ENCODE results near the gene ZIC5. TPM values are rescaled to one million over a fixed set of nuclear protein-coding genes. Genes with fewer than 3 reads are reported as not detected.
A peak's percentile ranks its signal among the peaks of the same experiment; 100 is the strongest.

Gene ZIC5
- polyA plus RNA-seq, 2 of the 4 experiments (the other 2 are of a cell fraction): 2.8 to 3.1 TPM

- Histone ChIP-seq H3K9me3 (no peaks in the 10 kb centered on the region), H3K27ac (peak within 1 kb of the TSS; percentile 84 to 97), H3K4me1 (peaks cover 7% of the 10 kb centered on the region; the same call in 2 of the 3 replicates), H3K4me2 (peak within 1 kb of the TSS; percentile 92), H3K4me3 (peak within 1 kb of the TSS; percentile 92)
- CTCF ChIA-PET: interaction anchor here (1.1 to 2.0 kb wide), 5 partner anchors 14 to 533 kb away, joined by 3 to 9 read pairs (median 4); no protein-coding TSS in a partner anchor
- no peak for DNase-seq (ENCODE audit: low read depth in 1 of 2, low spot score in 1 of 2)
- ATAC-seq: peak in 1 of 2 experiments; percentile 26; a peak in 4 of 6 replicates
- POLR2A ChIA-PET: interaction anchor here (0.6 to 4.6 kb wide), 10 partner anchors 10 to 693 kb away, joined by 3 to 79 read pairs (median 7); partner anchors contain the start of genes PCCA, TMTC4 and ZIC5
- 0% methylated on average over 1 of the region's 41 CpGs for WGBS (ENCODE audit: missing lambda C conversion rate)
- TF ChIP-seq POLR2A (IDR thresholded peaks at IDR 0.05; ENCODE audit: low read length) (no peak), SMC3 (IDR thresholded peaks at IDR 0.05) (no peak), ZC3H11A (IDR thresholded peaks at IDR 0.05) (no peak), TP53 (CRISPR knock-in tag; IDR thresholded peaks at IDR 0.05) (no peak), EHF (CRISPR knock-in tag; IDR thresholded peaks at IDR 0.05) (no peak), PHF8 (IDR thresholded peaks at IDR 0.05; ENCODE audit: borderline replicate concordance, low read depth) (no peak), ELK1 (IDR thresholded peaks at IDR 0.05; ENCODE audit: low read depth, low read length) (no peak), NR3C1 (IDR thresholded peaks at IDR 0.05) (no peak), CBX8 (IDR thresholded peaks at IDR 0.05) (no peak), EP300 (IDR thresholded peaks at IDR 0.05) (no peak), ZNF302 (CRISPR knock-in tag; IDR thresholded peaks at IDR 0.05) (no peak), FOXS1 (CRISPR knock-in tag; IDR thresholded peaks at IDR 0.05) (no peak), ZSCAN20 (CRISPR knock-in tag; IDR thresholded peaks at IDR 0.05) (no peak), HDAC2 (IDR thresholded peaks at IDR 0.05) (no peak), ESRRA (IDR thresholded peaks at IDR 0.05; ENCODE audit: borderline replicate concordance, low read length) (no peak)
- FAIRE-seq: no peak
Measured at GRCh38 chr13:99981735-99982035, 10.1 kb upstream of the ZIC5 start, which contains the start of gene ZIC2. TSS of gene ZIC2 (plus strand) at chr13:99981784. CDS start at chr13:99982065, 281 bp downstream.

GRCh38 chr13:99980824-99981734 is 9.5 kb upstream of the ZIC5 start:
- FAIRE-seq: no peak
- POLR2A ChIA-PET: interaction anchor here (0.5 to 4.6 kb wide), 13 partner anchors 10 to 694 kb away, joined by 3 to 79 read pairs (median 5); partner anchors contain the start of genes PCCA, TMTC4 and ZIC5
- peak in 1 of 2 experiments; percentile 87 for DNase-seq (ENCODE audit: low read depth in 1 of 2, low spot score in 1 of 2)
- WGBS (ENCODE audit: missing lambda C conversion rate): under 1% methylated on average over 31 of the region's 110 CpGs
- Histone ChIP-seq H3K4me2 (peak overlapping the region; percentile 92), H3K4me3 (peak overlapping the region; percentile 92), H3K9me3 (no peaks in the 10 kb centered on the region), H3K4me1 (peaks cover 7% of the 10 kb centered on the region; the same call in 2 of the 3 replicates), H3K27ac (peak overlapping the region; percentile 84 to 97)
- peak; percentile 32 to 61 for ATAC-seq
- CTCF ChIA-PET: interaction anchor here (1.1 to 2.0 kb wide), 6 partner anchors 11 to 534 kb away, joined by 3 to 9 read pairs (median 4); no protein-coding TSS in a partner anchor
- TF ChIP-seq ZC3H11A (IDR thresholded peaks at IDR 0.05) (no peak), POLR2A (IDR thresholded peaks at IDR 0.05; ENCODE audit: low read length) (peak; percentile 51), PHF8 (IDR thresholded peaks at IDR 0.05; ENCODE audit: borderline replicate concordance, low read depth) (peak; percentile 19; the same call in 1 of the 2 replicates), CEBPB (IDR thresholded peaks at IDR 0.05) (no peak), JUN (IDR thresholded peaks at IDR 0.05) (peak in 1 of 2 experiments; percentile 66; a peak in 3 of 5 replicates), ESRRA (IDR thresholded peaks at IDR 0.05; ENCODE audit: borderline replicate concordance, low read length) (no peak), E2F6 (IDR thresholded peaks at IDR 0.05; ENCODE audit: borderline replicate concordance, low read depth) (no peak)

GRCh38 chr13:99980201-99980823 is 8.7 kb upstream of the ZIC5 start:
- H3K9me3 ChIP-seq: no peaks in the 10 kb centered on the region
- H3K27ac ChIP-seq: peak overlapping the region; percentile 84 to 97
- FAIRE-seq (no peak), DNase-seq (ENCODE audit: low read depth in 1 of 2, low spot score in 1 of 2) (peak in 1 of 2 experiments; percentile 87), ATAC-seq (peak; percentile 54 to 77)
- ChIA-PET CTCF (interaction anchor here (1.1 to 2.0 kb wide), 2 partner anchors 10 to 534 kb away, joined by 3 to 9 read pairs; no protein-coding TSS in a partner anchor), POLR2A (interaction anchor here (0.5 to 4.6 kb wide), 10 partner anchors 10 to 694 kb away, joined by 3 to 79 read pairs (median 6); partner anchors contain the start of genes PCCA, TMTC4 and ZIC5)
- H3K4me2 ChIP-seq: peak overlapping the region; percentile 92
- H3K4me3 ChIP-seq: peak overlapping the region; percentile 92
- WGBS (ENCODE audit: missing lambda C conversion rate): no CpG with 5 or more reads among the region's 76 CpGs
- TF ChIP-seq E2F6 (IDR thresholded peaks at IDR 0.05; ENCODE audit: borderline replicate concordance, low read depth) (0 out of 2 replicates have a peak, but pooled peaks have one; percentile 30), KDM1A (IDR thresholded peaks at IDR 0.05; ENCODE audit: low read depth) (no peak), EP300 (IDR thresholded peaks at IDR 0.05) (no peak), POLR2A (IDR thresholded peaks at IDR 0.05; ENCODE audit: low read length) (peak; percentile 41), ELK1 (IDR thresholded peaks at IDR 0.05; ENCODE audit: low read depth, low read length) (no peak), PHF8 (IDR thresholded peaks at IDR 0.05; ENCODE audit: borderline replicate concordance, low read depth) (peak; percentile 46; the same call in 1 of the 2 replicates), MAFK (IDR thresholded peaks at IDR 0.05; ENCODE audit: partially characterized antibody) (no peak)
- peaks cover 7% of the 10 kb centered on the region; the same call in 2 of the 3 replicates for H3K4me1 ChIP-seq
